ENCODE data around the gene AGMO. TPM values are rescaled to one million over a fixed set of nuclear protein-coding genes. Genes with fewer than 3 reads are reported as not detected.

The AGMO gene
- total and polyA plus RNA-seq, 2 donors from 2014 or later = 1.4 to 4.5 TPM

- Histone ChIP-seq H3K9ac (ENCODE audit: low read length in 3 of 3) (no peak overlapping the region), H3K9me3 (ENCODE audit: control insufficient read depth in 2 of 3, insufficient read depth in 1 of 3, low read length in 3 of 3) (no peaks in the 10 kb centered on the region), H3K36me3 (ENCODE audit: control insufficient read depth in 2 of 3, insufficient read depth in 3 of 3, low read length in 3 of 3) (no peaks in the 10 kb centered on the region), H3K4me3 (ENCODE audit: low read length in 3 of 3) (no peak overlapping the region), H3K27me3 (ENCODE audit: control insufficient read depth, insufficient read depth, low read length) (no peaks in the 10 kb centered on the region), H3K27ac (ENCODE audit: low read depth in 2 of 2, low read length in 2 of 2) (no peak overlapping the region), H3K4me1 (ENCODE audit: control insufficient read depth in 2 of 3, insufficient read depth in 2 of 3, low read depth in 1 of 3, low read length in 3 of 3) (no peaks in the 10 kb centered on the region)
- no peak for FAIRE-seq
- no peak for DNase-seq
- intact Hi-C loops (cut with DNase I) = no loop called here
- TF ChIP-seq, protein P1, sequence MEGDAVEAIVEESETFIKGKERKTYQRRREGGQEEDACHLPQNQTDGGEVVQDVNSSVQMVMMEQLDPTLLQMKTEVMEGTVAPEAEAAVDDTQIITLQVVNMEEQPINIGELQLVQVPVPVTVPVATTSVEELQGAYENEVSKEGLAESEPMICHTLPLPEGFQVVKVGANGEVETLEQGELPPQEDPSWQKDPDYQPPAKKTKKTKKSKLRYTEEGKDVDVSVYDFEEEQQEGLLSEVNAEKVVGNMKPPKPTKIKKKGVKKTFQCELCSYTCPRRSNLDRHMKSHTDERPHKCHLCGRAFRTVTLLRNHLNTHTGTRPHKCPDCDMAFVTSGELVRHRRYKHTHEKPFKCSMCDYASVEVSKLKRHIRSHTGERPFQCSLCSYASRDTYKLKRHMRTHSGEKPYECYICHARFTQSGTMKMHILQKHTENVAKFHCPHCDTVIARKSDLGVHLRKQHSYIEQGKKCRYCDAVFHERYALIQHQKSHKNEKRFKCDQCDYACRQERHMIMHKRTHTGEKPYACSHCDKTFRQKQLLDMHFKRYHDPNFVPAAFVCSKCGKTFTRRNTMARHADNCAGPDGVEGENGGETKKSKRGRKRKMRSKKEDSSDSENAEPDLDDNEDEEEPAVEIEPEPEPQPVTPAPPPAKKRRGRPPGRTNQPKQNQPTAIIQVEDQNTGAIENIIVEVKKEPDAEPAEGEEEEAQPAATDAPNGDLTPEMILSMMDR (IDR thresholded peaks at IDR 0.05; ENCODE audit: borderline replicate concordance, extremely low read depth, insufficient read depth) = no peak
Observed at GRCh38 chr7:15178065-15178464, 383.8 kb downstream of the AGMO start.

- H3K4me3 ChIP-seq (ENCODE audit: low read length in 3 of 3) = no peak overlapping the region
- H3K27me3 ChIP-seq (ENCODE audit: control insufficient read depth, insufficient read depth, low read length) = no peaks in the 10 kb centered on the region
- intact Hi-C loops (cut with DNase I) = no loop called here
- no peaks in the 10 kb centered on the region for H3K36me3 ChIP-seq (ENCODE audit: control insufficient read depth in 2 of 3, insufficient read depth in 3 of 3, low read length in 3 of 3)
- TF ChIP-seq, protein P1 (IDR thresholded peaks at IDR 0.05; ENCODE audit: borderline replicate concordance, extremely low read depth, insufficient read depth) = no peak
- DNase-seq = no peak
- no peaks in the 10 kb centered on the region for H3K9me3 ChIP-seq (ENCODE audit: control insufficient read depth in 2 of 3, insufficient read depth in 1 of 3, low read length in 3 of 3)
- H3K4me1 ChIP-seq (ENCODE audit: control insufficient read depth in 2 of 3, insufficient read depth in 2 of 3, low read depth in 1 of 3, low read length in 3 of 3) = no peaks in the 10 kb centered on the region
- no peak overlapping the region for H3K9ac ChIP-seq (ENCODE audit: low read length in 3 of 3)
- no peak overlapping the region for H3K27ac ChIP-seq (ENCODE audit: low read depth in 2 of 2, low read length in 2 of 2)
- no peak for FAIRE-seq
Observed at GRCh38 chr7:15176089-15176488, 385.7 kb downstream of the AGMO start.

DNA sequence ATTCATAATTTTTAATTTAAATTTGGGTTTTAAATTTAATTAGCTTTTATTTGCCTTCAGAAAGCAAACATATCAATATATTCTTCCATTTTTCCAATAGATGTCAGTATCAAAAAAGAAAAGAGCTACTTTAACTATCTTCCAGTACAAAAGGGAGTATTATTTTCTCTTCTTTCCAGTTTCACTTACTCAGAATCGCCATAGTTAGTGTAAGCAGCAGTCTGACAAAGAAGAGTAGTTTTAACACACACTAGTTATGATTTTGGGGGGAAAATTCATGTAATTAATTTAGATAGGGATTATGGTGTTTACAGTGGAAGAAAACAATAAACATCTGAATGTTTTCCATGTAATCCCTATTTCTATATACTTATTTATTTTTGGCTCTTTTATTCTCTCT lies 386.7 kb downstream of the AGMO start:
- no peaks in the 10 kb centered on the region for H3K4me1 ChIP-seq (ENCODE audit: control insufficient read depth in 2 of 3, insufficient read depth in 2 of 3, low read depth in 1 of 3, low read length in 3 of 3)
- H3K9ac ChIP-seq (ENCODE audit: low read length in 3 of 3) = no peak overlapping the region
- H3K27me3 ChIP-seq (ENCODE audit: control insufficient read depth, insufficient read depth, low read length) = no peaks in the 10 kb centered on the region
- no peak for DNase-seq
- H3K36me3 ChIP-seq (ENCODE audit: control insufficient read depth in 2 of 3, insufficient read depth in 3 of 3, low read length in 3 of 3) = no peaks in the 10 kb centered on the region
- intact Hi-C loops (cut with DNase I) = no loop called here
- H3K27ac ChIP-seq (ENCODE audit: low read depth in 2 of 2, low read length in 2 of 2) = no peak overlapping the region
- no peak for FAIRE-seq
- no peak overlapping the region for H3K4me3 ChIP-seq (ENCODE audit: low read length in 3 of 3)
- H3K9me3 ChIP-seq (ENCODE audit: control insufficient read depth in 2 of 3, insufficient read depth in 1 of 3, low read length in 3 of 3) = no peaks in the 10 kb centered on the region
- TF ChIP-seq, protein P1 (IDR thresholded peaks at IDR 0.05; ENCODE audit: borderline replicate concordance, extremely low read depth, insufficient read depth) = no peak

- H3K4me3 ChIP-seq (ENCODE audit: low read length in 3 of 3) = no peak overlapping the region
- no peak for DNase-seq
- H3K27me3 ChIP-seq (ENCODE audit: control insufficient read depth, insufficient read depth, low read length) = no peaks in the 10 kb centered on the region
- TF ChIP-seq, protein P1 (IDR thresholded peaks at IDR 0.05; ENCODE audit: borderline replicate concordance, extremely low read depth, insufficient read depth) = no peak
- no peaks in the 10 kb centered on the region for H3K9me3 ChIP-seq (ENCODE audit: control insufficient read depth in 2 of 3, insufficient read depth in 1 of 3, low read length in 3 of 3)
- FAIRE-seq = no peak
- intact Hi-C loops (cut with DNase I) = no loop called here
- no peaks in the 10 kb centered on the region for H3K4me1 ChIP-seq (ENCODE audit: control insufficient read depth in 2 of 3, insufficient read depth in 2 of 3, low read depth in 1 of 3, low read length in 3 of 3)
- H3K27ac ChIP-seq (ENCODE audit: low read depth in 2 of 2, low read length in 2 of 2) = no peak overlapping the region
- no peaks in the 10 kb centered on the region for H3K36me3 ChIP-seq (ENCODE audit: control insufficient read depth in 2 of 3, insufficient read depth in 3 of 3, low read length in 3 of 3)
- H3K9ac ChIP-seq (ENCODE audit: low read length in 3 of 3) = no peak overlapping the region
Observed at GRCh38 chr7:15174485-15174884, 387.3 kb downstream of the AGMO start.

All from kidney (tissue), 14 donors.